ENCODE results near the gene THBS2.

GRCh38 chr6:169234634-169235033 lies 19.0 kb downstream of the THBS2 start:
- TF ChIP-seq CTCF (IDR thresholded peaks at IDR 0.05) (no peak), ZFX (IDR thresholded peaks at IDR 0.05; ENCODE audit: borderline replicate concordance) (no peak)
